Retinal pigment epithelial cell (primary cell): ENCODE measurements around the gene PCAT6.

Experiments used
- DNase-seq: peaks from one replicate; pipeline ENCODE4 v3.0.0-alpha.2; 2010; ENCODE audit warnings: low read depth
- H3K4me3 ChIP-seq: 2 replicates; pipeline ENCODE4 v1.5.1; 2011; ENCODE audit warnings: mild to moderate bottlenecking, low read length, control low read depth, moderate library complexity
- CTCF ChIP-seq: conservative IDR thresholded peaks from 2 replicates; pipeline ENCODE4 v1.5.1; 2011; ENCODE audit warnings: low read depth, low read length, control low read depth, inconsistent platforms

The PCAT6 gene

DNA sequence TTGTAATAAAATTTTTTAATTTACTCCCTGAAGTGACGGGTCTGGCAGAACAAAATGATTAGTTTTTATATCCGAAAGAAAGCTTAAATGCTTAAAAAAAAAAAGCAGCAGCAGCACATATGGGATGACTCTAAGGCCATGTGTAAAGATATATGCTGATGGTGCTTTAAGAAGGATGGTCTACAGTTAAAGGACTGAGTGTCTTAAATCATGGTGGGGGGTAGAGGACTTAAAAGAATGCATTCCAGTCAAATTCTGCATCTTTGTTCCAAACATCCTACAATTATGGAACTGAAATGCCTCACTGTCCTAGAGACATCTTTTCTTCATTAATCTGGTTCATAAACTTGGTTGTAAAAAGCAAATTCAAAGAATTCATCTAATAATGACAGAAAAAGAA is 9.6 kb upstream of the PCAT6 start:
- H3K4me3 ChIP-seq: no peak overlapping the region
- no peak for TF ChIP-seq CTCF
- no peak for DNase-seq

DNA sequence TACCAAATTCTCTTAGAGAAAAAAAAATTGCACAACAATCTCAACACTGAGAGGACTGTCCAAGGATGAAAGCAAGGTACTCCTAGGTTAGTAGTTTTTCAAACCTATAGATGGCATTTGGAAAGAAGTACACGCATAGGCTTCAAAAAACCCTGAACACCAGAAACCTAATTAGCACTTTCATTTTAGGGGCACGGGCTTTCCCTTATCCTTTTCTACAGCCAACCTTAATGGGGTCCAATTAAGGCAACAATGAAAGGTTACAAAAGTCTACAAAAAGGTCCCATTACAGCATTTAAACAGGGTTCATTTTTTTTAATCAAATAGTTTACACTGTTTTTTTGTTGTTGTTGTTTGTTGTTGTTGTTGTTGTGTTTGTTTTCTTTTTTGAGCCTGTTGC is 8.7 kb upstream of the PCAT6 start:
- DNase-seq: no peak
- no peak overlapping the region for H3K4me3 ChIP-seq
- no peak for TF ChIP-seq CTCF

- DNase-seq: no peak
- no peak for TF ChIP-seq CTCF
- no peak overlapping the region for H3K4me3 ChIP-seq
These were observed 7.5 kb upstream of the PCAT6 start for GRCh38 chr1:202802998-202803932.

GRCh38 chr1:202804126-202804525 is 6.6 kb upstream of the PCAT6 start:
- no peak for DNase-seq
- H3K4me3 ChIP-seq: no peak overlapping the region
- TF ChIP-seq CTCF: no peak

DNA sequence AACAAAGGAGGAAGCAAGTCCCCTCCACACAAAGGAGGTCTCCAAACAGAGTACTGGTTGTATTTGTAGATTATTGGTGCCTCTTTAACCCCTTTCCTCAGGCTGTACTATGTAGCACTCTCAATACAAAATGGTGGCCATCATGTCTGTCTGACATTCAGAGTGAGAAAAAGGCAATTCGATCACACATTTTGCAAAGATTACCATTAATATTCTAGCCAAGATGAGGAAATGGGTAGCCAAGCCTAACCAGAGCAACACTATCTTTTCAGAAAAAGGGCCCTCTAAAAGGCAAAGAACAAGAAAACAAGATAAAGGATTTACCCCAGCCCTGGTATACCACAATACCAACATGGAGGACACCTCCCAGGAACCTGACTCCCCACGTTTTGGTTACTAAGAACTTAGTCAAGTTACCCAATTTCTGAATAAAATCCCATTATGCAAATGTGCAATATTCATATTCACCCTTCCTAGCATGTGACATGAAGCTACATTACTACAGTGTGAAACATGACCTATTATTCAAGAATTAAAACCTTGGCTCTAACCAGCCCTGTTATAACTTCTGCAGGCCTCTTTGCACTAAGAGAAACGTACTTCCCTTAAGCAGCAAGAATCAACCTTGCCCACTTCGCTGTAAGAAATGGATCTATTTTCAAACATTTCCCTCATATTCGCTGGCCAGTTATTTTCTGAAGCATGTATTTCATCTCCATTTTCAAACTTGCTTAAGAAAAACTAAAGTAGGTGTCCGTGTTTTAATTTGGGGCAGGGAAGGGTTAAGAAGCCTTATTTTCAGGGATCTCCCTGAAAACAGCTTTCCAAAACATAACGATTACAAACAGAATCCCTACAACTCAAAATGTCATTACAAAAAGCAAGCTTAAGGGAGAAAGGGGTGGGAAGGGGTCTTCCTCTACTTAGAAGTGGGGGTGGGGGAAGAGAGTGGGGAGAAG is 4.6 kb upstream of the PCAT6 start:
- TF ChIP-seq CTCF: no peak
- no peak for DNase-seq

DNA sequence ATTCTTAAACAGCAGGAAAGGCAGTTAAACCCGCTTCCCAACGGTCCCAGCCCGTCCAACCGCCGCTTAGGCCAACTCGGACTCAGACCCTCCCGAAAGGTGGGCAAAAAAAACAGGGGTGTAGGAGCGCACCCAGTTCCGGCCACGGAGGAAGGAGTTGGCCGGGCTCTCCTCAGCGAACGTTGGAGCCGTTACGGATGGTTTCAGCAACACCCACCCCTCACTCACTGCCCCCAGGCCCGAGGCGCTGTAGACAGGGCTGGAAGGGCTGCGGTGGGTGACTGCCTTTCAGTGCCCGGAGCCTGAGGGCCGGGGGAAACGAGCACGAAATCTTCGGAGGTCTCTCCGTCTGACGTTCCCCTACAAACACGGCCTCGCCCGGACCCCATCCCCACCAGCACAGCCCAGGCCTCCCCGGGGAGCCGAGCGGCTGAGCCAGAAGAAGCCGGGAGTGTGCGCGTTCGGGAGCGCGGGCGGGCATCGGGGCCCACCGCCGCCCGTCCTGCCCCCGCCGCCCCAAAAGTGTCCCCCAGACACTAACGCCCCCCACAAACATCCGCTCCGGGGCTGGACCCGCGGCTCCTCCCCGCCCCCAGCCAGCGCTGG is 3.8 kb upstream of the PCAT6 start:
- peak overlapping the region; percentile 90 for H3K4me3 ChIP-seq
- TF ChIP-seq CTCF: no peak
- no peak for DNase-seq

More for the DNA sequence above, 4.6 kb upstream of the PCAT6 start:
- H3K4me3 ChIP-seq: peak overlapping the region; percentile 90
